Astrocyte (in vitro differentiated cells and primary cell): ENCODE results near the gene GTF2IRD1. TPM values are rescaled to one million over a fixed set of nuclear protein-coding genes. Genes with fewer than 3 reads are reported as not detected.

Experiments
- DNase-seq: peaks from one replicate; pipeline ENCODE4 v3.0.0-alpha.2; 2010; ENCODE audit warnings: low read depth
- FAIRE-seq: peaks from 2 replicates; lab custom pipeline; 2011; peaks lifted over from hg19 to GRCh38; lab: Jason Lieb, UNC
- H2AFZ ChIP-seq: 2 replicates; pipeline ENCODE4 v1.6.0; 2012; ENCODE audit warnings: low read depth, low read length, inconsistent platforms
- H3K27ac ChIP-seq: 2 replicates; pipeline ENCODE4 v1.5.1; 2011; ENCODE audit warnings: low read depth, low read length, inconsistent platforms
- H3K27me3 ChIP-seq: 2 replicates; pipeline ENCODE4 v1.6.0; 2011; ENCODE audit warnings: low read length, inconsistent platforms; ENCODE audit not compliant: insufficient read depth
- H3K36me3 ChIP-seq: 2 replicates; pipeline ENCODE4 v1.5.1; 2011; ENCODE audit warnings: low read length, inconsistent platforms; ENCODE audit not compliant: insufficient read depth
- H3K4me1 ChIP-seq: 2 replicates; pipeline ENCODE4 v1.5.1; 2011; ENCODE audit warnings: low read length, inconsistent platforms; ENCODE audit not compliant: insufficient read depth
- H3K4me2 ChIP-seq: 2 replicates; pipeline ENCODE4 v1.6.0; 2012; ENCODE audit warnings: low read length, inconsistent platforms
- H3K4me3 ChIP-seq: 2 replicates; pipeline ENCODE4 v1.5.1; 2011; ENCODE audit warnings: low read depth, mild to moderate bottlenecking, low read length, inconsistent platforms; ENCODE audit not compliant: insufficient read depth
- H3K79me2 ChIP-seq: 2 replicates; pipeline ENCODE4 v1.6.0; 2012; ENCODE audit warnings: mild to moderate bottlenecking, low read length, inconsistent platforms; ENCODE audit not compliant: insufficient read depth
- H3K9ac ChIP-seq: 2 replicates; pipeline ENCODE4 v1.6.0; 2012; ENCODE audit warnings: mild to moderate bottlenecking, low read length, inconsistent platforms
- H3K9me3 ChIP-seq: 2 replicates; pipeline ENCODE4 v1.5.1; 2012; ENCODE audit warnings: low read depth, mild to moderate bottlenecking, low read length, inconsistent platforms; ENCODE audit not compliant: insufficient read depth
- H4K20me1 ChIP-seq: 2 replicates; pipeline ENCODE4 v1.6.0; 2012; ENCODE audit warnings: low read length, inconsistent platforms; ENCODE audit not compliant: insufficient read depth
- H3K27ac Mint-ChIP-seq: one replicate; pipeline ENCODE4 v1.8.0; 2021; ENCODE audit warnings: mild to moderate bottlenecking, mixed read lengths; ENCODE audit not compliant: unreplicated experiment
- H3K27me3 Mint-ChIP-seq: one replicate; pipeline ENCODE4 v1.8.0; 2021; ENCODE audit warnings: low read depth, mixed read lengths; ENCODE audit not compliant: unreplicated experiment
- H3K36me3 Mint-ChIP-seq: one replicate; pipeline ENCODE4 v1.8.0; 2021; ENCODE audit warnings: low read depth, mixed read lengths; ENCODE audit not compliant: unreplicated experiment
- H3K4me1 Mint-ChIP-seq: one replicate; pipeline ENCODE4 v1.8.0; 2021; ENCODE audit warnings: low read depth, mixed read lengths; ENCODE audit not compliant: unreplicated experiment
- H3K4me3 Mint-ChIP-seq: one replicate; pipeline ENCODE4 v1.8.0; 2021; ENCODE audit warnings: mild to moderate bottlenecking, moderate library complexity, mixed read lengths; ENCODE audit not compliant: unreplicated experiment
- H3K9me3 Mint-ChIP-seq: one replicate; pipeline ENCODE4 v1.8.0; 2021; ENCODE audit warnings: mild to moderate bottlenecking, mixed read lengths; ENCODE audit not compliant: unreplicated experiment
- CTCF ChIP-seq: IDR thresholded peaks from 2 replicates; pipeline ENCODE4 v1.5.1; 2011; ENCODE audit warnings: low read depth, mild to moderate bottlenecking, inconsistent platforms, low read length, moderate library complexity; ENCODE audit not compliant: insufficient read depth
- EZH2 ChIP-seq: IDR thresholded peaks from 2 replicates; pipeline ENCODE4 v1.6.1; 2012; ENCODE audit warnings: mild to moderate bottlenecking, low read length, inconsistent platforms; ENCODE audit not compliant: insufficient read depth
- total RNA-seq: library from RNA; stranded (reverse); gene quantifications from 2 replicates; pipeline ENCODE4 v1.2.1, GENCODE V29; 2021

The GTF2IRD1 gene
- total RNA-seq, 1 donor from 2014 or later = 19.3 TPM

- Histone ChIP-seq H3K79me2 (peaks cover 54% of the 10 kb centered on the region), H3K27me3 (no peaks in the 10 kb centered on the region), H3K4me1 (peaks cover 67% of the 10 kb centered on the region), H3K27ac (peak overlapping the region; percentile 97), H3K4me3 (no peak overlapping the region), H3K9ac (peak overlapping the region; percentile 89), H2AFZ (no peak overlapping the region), H3K4me2 (peak overlapping the region; percentile 74), H3K36me3 (no peaks in the 10 kb centered on the region), H3K9me3 (no peaks in the 10 kb centered on the region), H4K20me1 (peaks cover 11% of the 10 kb centered on the region)
- Mint-ChIP-seq H3K9me3 (no peaks in the 10 kb centered on the region), H3K4me3 (peak overlapping the region; percentile 15), H3K27me3 (no peaks in the 10 kb centered on the region), H3K4me1 (peaks cover 36% of the 10 kb centered on the region), H3K36me3 (no peaks in the 10 kb centered on the region), H3K27ac (peak overlapping the region; percentile 91)
- DNase-seq (peak; percentile 99), FAIRE-seq (peak; percentile 71)
- TF ChIP-seq EZH2 (no peak), CTCF (no peak)
Measured at GRCh38 chr7:74482629-74483401, 29.1 kb downstream of the GTF2IRD1 start.

- H3K4me2 ChIP-seq = peak overlapping the region; percentile 74
- H2AFZ ChIP-seq = no peak overlapping the region
Measured at GRCh38 chr7:74483402-74484336, 30.0 kb downstream of the GTF2IRD1 start.

More at GRCh38 chr7:74483402-74484336, 30.0 kb downstream of the GTF2IRD1 start:
- H3K4me3 Mint-ChIP-seq = peak overlapping the region; percentile 40
- no peak overlapping the region for H3K4me3 ChIP-seq
- H3K27me3 ChIP-seq = no peaks in the 10 kb centered on the region
- FAIRE-seq (peak; percentile 50), DNase-seq (peak; percentile 78)
- H3K79me2 ChIP-seq = peaks cover 58% of the 10 kb centered on the region
- peak overlapping the region; percentile 97 for H3K27ac ChIP-seq
- H3K27me3 Mint-ChIP-seq = no peaks in the 10 kb centered on the region
- peaks cover 18% of the 10 kb centered on the region for H4K20me1 ChIP-seq
- H3K9ac ChIP-seq = peak overlapping the region; percentile 89
- H3K4me1 Mint-ChIP-seq = peaks cover 32% of the 10 kb centered on the region
- H3K9me3 ChIP-seq = no peaks in the 10 kb centered on the region
- no peak for TF ChIP-seq EZH2
- no peak for TF ChIP-seq CTCF
- H3K36me3 Mint-ChIP-seq = no peaks in the 10 kb centered on the region
- peak overlapping the region; percentile 91 for H3K27ac Mint-ChIP-seq
- peaks cover 59% of the 10 kb centered on the region for H3K4me1 ChIP-seq
- no peaks in the 10 kb centered on the region for H3K36me3 ChIP-seq
- H3K9me3 Mint-ChIP-seq = no peaks in the 10 kb centered on the region
